Measurements from ENCODE around the gene CPB2.

CPB2 gene, protein sequence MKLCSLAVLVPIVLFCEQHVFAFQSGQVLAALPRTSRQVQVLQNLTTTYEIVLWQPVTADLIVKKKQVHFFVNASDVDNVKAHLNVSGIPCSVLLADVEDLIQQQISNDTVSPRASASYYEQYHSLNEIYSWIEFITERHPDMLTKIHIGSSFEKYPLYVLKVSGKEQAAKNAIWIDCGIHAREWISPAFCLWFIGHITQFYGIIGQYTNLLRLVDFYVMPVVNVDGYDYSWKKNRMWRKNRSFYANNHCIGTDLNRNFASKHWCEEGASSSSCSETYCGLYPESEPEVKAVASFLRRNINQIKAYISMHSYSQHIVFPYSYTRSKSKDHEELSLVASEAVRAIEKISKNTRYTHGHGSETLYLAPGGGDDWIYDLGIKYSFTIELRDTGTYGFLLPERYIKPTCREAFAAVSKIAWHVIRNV

DNA sequence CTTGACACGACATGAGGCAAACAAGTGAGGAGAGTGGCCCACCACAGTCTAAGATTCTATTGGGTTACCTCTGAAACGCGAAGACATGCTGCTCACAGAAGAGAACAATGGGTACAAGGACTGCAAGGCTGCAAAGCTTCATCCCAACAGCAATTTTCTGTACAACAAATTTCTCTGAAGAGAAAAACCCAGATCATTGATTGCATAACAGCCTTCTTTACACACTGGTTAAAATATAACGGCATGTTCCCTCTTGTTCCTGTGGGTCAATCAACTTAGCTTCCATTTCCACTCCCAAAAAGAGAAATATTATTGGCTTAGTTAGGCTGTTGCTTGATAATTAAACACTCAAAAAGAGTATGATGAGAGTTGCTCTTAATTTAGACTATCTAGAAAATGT is at the start of gene CPB2:
CPB2 (minus strand) TSS at position 166 of the 400 bp plus-strand sequence; CDS start at position 142, 24 bp downstream.
- H3K4me3 Mint-ChIP-seq = no peak within 1 kb of the TSS
- H3K4me1 Mint-ChIP-seq = peaks cover 11% of the 10 kb centered on the region
- DNase-seq = no peak
- ATAC-seq = no peak
- no peak within 1 kb of the TSS for H3K27ac Mint-ChIP-seq
- no peaks in the 10 kb centered on the region for H3K9me3 Mint-ChIP-seq
- H3K27me3 Mint-ChIP-seq = peaks cover 16% of the 10 kb centered on the region

DNA sequence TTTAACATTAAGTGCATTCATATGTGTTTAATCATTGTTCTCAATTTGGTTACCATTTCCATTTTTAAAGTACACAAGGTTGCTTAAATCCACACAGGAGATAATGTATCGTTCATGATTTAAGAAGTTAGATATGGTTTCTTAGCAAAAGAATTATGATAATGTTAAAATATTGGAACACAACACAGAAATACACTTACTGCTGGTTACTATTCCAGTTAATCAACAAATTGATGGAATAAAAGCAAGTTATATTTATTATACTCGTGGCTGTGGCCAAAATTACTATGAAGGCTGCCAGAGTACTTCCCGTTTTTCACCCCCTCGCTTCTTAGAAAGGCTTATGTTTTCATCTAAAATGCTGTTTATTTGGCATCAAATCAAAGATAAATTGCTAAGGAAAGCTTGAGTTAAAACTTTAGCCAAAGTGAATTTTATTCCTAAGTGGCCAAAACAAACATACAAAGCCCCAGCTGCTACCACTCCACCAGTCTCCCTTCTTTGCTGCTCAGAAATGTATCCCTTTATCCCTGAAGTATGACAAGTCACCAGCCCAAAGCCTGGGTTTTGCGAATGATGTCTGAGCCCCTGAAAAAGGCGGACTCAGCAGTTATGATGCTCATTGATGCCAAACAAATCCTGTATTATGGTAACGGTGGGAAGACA is 49.4 kb upstream of the CPB2 start:
- H3K4me3 Mint-ChIP-seq = no peak overlapping the region
- H3K27me3 Mint-ChIP-seq = no peaks in the 10 kb centered on the region
- no peak for ATAC-seq
- peak overlapping the region in 1 of 2 donors; percentile 86 for H3K27ac Mint-ChIP-seq
- peaks cover 62% of the 10 kb centered on the region for H3K4me1 Mint-ChIP-seq
- no peak for DNase-seq
- H3K9me3 Mint-ChIP-seq = no peaks in the 10 kb centered on the region

DNA sequence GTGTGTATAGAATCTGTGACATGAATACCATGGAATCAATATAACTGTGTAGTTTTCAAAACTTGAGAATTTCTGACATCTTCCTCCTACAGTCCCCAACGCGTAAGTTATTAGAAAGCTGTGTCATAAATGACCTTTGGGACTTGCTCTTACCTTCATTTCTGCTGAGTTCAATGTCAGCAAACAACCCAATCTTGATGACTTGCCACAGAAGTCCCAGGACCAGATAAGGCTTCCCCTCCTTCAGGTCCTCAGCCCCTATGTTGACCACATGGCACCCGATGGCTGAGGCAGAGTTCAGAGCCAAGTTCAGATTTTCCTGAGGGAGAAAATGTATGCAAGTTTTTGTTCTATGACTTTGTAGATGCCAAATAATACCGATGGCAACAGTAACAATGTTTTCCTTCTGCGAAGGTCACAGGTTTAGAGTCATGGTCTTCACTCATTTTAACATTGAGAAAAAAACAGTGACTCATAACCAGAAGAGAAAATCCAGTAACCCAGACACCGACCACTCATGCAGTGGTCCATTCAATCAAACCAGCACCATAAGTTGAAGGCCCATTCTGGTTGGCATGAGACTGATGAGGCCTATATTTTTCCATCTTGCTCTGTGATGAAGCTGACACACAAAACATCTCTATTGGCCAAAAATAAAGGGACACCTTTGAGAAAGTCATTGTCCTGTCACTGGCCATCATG is 47.9 kb upstream of the CPB2 start:
- Mint-ChIP-seq H3K4me3 (peak overlapping the region in 1 of 2 donors; percentile 51), H3K27ac (peak overlapping the region; percentile 80 to 90), H3K27me3 (no peaks in the 10 kb centered on the region), H3K9me3 (no peaks in the 10 kb centered on the region), H3K4me1 (peaks cover 56% of the 10 kb centered on the region)
- ATAC-seq (peak; percentile 58), DNase-seq (no peak)

DNA sequence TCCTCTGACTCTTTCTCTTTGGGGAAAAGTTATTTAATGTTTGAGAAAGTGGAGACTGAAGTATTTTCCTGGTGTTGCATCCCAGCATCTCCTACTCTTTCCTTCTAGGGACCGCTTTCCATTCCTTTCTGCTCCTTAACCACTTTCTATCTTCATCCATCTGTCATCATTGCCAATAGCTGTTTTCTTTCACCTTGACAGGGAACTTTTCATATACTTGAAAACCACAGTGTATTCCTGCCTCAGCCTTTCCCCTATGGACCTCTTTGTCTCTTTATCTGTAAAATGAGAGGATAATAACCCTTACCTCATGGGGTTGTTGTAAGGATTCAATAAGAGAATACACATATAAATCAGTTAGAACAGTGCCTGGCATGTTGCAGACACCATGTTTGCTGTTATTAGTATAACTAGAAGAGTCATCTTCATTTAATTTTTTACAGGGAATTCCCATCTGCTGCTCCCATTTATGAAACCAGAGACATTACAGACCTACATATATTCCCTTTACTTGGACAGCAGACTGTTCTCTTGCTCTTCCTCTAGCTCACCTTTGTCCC is 45.4 kb upstream of the CPB2 start:
- Mint-ChIP-seq H3K27me3 (no peaks in the 10 kb centered on the region), H3K4me3 (no peak overlapping the region)

GRCh38 chr13:46149272-46150133 is 44.7 kb upstream of the CPB2 start:
- H3K27me3 Mint-ChIP-seq = no peaks in the 10 kb centered on the region
- H3K4me3 Mint-ChIP-seq = no peak overlapping the region
- peaks cover 58% of the 10 kb centered on the region for H3K4me1 Mint-ChIP-seq
- H3K9me3 Mint-ChIP-seq = no peaks in the 10 kb centered on the region
- peak overlapping the region; percentile 74 to 90 for H3K27ac Mint-ChIP-seq
- DNase-seq = no peak
- peak; percentile 95 for ATAC-seq

More for the DNA sequence above, 45.4 kb upstream of the CPB2 start:
- peak overlapping the region; percentile 85 to 92 for H3K27ac Mint-ChIP-seq
- no peaks in the 10 kb centered on the region for H3K9me3 Mint-ChIP-seq
- peak; percentile 31 for ATAC-seq
- no peak for DNase-seq
- peaks cover 53% of the 10 kb centered on the region for H3K4me1 Mint-ChIP-seq

GRCh38 chr13:46146898-46147297 is 42.1 kb upstream of the CPB2 start:
- Mint-ChIP-seq H3K4me3 (no peak overlapping the region), H3K9me3 (no peaks in the 10 kb centered on the region), H3K4me1 (peaks cover 47% of the 10 kb centered on the region), H3K27me3 (no peaks in the 10 kb centered on the region), H3K27ac (no peak overlapping the region)
- ATAC-seq (no peak), DNase-seq (no peak)

- DNase-seq = no peak
- Mint-ChIP-seq H3K27ac (no peak overlapping the region), H3K9me3 (no peaks in the 10 kb centered on the region), H3K27me3 (no peaks in the 10 kb centered on the region), H3K4me3 (no peak overlapping the region), H3K4me1 (peaks cover 54% of the 10 kb centered on the region)
- ATAC-seq = no peak
Measured at GRCh38 chr13:46145950-46146349, 41.1 kb upstream of the CPB2 start.

- Mint-ChIP-seq H3K4me3 (no peak overlapping the region), H3K4me1 (peaks cover 54% of the 10 kb centered on the region), H3K9me3 (no peaks in the 10 kb centered on the region), H3K27me3 (no peaks in the 10 kb centered on the region), H3K27ac (peak overlapping the region in 1 of 2 donors; percentile 87)
- no peak for ATAC-seq
- no peak for DNase-seq
Measured at GRCh38 chr13:46145135-46145534, 40.3 kb upstream of the CPB2 start.

- Mint-ChIP-seq H3K9me3 (no peaks in the 10 kb centered on the region), H3K27ac (peak overlapping the region in 1 of 2 donors; percentile 31), H3K27me3 (no peaks in the 10 kb centered on the region), H3K4me1 (peaks cover 48% of the 10 kb centered on the region), H3K4me3 (no peak overlapping the region)
- DNase-seq (no peak), ATAC-seq (no peak)
Measured at GRCh38 chr13:46143184-46143701, 38.4 kb upstream of the CPB2 start.

- H3K4me3 Mint-ChIP-seq = no peak overlapping the region
- H3K9me3 Mint-ChIP-seq = no peaks in the 10 kb centered on the region
- peaks cover 48% of the 10 kb centered on the region for H3K4me1 Mint-ChIP-seq
- H3K27ac Mint-ChIP-seq = no peak overlapping the region
- DNase-seq = no peak
- no peak for ATAC-seq
- H3K27me3 Mint-ChIP-seq = no peaks in the 10 kb centered on the region
Measured at GRCh38 chr13:46142776-46143175, 37.9 kb upstream of the CPB2 start.

- DNase-seq (no peak), ATAC-seq (peak; percentile 59)
- Mint-ChIP-seq H3K9me3 (no peaks in the 10 kb centered on the region), H3K4me1 (peaks cover 55% of the 10 kb centered on the region), H3K4me3 (no peak overlapping the region), H3K27me3 (no peaks in the 10 kb centered on the region), H3K27ac (peak overlapping the region; percentile 73 to 96)
Measured at GRCh38 chr13:46140044-46140443, 35.2 kb upstream of the CPB2 start.

- H3K27ac Mint-ChIP-seq = peak overlapping the region in 1 of 2 donors; percentile 52
- no peak overlapping the region for H3K4me3 Mint-ChIP-seq
- ATAC-seq (no peak), DNase-seq (no peak)
- no peaks in the 10 kb centered on the region for H3K27me3 Mint-ChIP-seq
- H3K9me3 Mint-ChIP-seq = no peaks in the 10 kb centered on the region
- H3K4me1 Mint-ChIP-seq = peaks cover 43% of the 10 kb centered on the region
Measured at GRCh38 chr13:46137627-46138317, 32.9 kb upstream of the CPB2 start.

DNA sequence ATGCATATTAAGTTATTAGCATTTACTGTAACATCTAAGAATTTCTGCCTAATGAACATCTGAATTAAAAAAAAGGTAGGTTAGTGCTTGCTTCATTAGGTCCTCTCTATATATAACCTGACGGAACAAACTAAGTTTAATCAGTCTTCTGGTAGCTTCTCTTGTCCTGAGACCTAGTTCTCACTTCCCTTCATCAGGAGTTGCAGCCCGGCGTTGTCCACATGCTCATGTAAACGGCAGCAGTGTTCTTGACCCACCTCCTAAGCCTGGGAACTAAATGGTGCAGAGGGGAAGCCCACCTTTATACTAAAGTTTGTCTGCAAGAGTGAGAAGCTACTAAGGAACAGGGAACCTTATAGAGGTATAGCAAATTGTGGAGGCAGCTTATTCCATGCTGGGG is 31.9 kb upstream of the CPB2 start:
- Mint-ChIP-seq H3K27ac (peak overlapping the region in 1 of 2 donors; percentile 93), H3K27me3 (no peaks in the 10 kb centered on the region), H3K4me1 (peaks cover 43% of the 10 kb centered on the region), H3K9me3 (no peaks in the 10 kb centered on the region), H3K4me3 (no peak overlapping the region)
- DNase-seq (no peak), ATAC-seq (no peak)

DNA sequence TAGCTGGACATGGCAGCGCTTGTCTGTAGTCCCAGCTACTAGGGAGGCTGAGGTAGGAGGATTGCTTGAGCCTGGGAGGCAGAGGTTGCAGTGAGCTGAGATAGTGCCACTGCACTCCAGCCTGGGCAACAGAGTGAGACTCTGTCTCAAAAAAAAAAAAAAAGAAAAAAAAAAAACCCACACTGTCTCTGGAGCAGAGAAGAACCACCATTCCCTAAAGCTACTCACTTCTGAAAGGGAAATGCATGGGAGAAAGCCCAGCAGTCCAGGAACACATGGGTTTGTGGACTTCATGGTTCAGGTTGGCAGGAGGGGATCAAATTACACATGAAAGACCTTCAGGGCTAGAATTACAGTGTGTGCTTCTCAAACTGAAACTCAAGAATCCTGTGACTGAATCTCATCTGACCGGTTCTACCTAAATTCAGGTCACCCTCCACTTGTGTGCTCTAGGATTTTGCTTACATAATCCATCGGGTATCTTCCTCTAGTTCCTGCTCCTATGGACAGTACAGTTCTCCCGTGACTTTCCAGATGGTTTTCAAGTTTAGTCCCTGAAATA is 30.2 kb upstream of the CPB2 start:
- Mint-ChIP-seq H3K4me3 (no peak overlapping the region), H3K9me3 (no peaks in the 10 kb centered on the region), H3K4me1 (peaks cover 26% of the 10 kb centered on the region), H3K27ac (peak overlapping the region; percentile 75 to 93), H3K27me3 (no peaks in the 10 kb centered on the region)
- DNase-seq = no peak
- ATAC-seq = peak; percentile 24

All from stimulated activated naive CD8-positive, alpha-beta T cell treated with anti-CD3 and anti-CD28 coated beads, Interleukin-15, amount 100 ng/mL, for 72 hours (primary cell).